HUES48 (cell line): ENCODE measurements around the gene DNAJA4.

ENCODE experiments used
- H3K27ac ChIP-seq: one replicate; pipeline ENCODE4 v1.7.0; 2013; ENCODE audit warnings: low read depth, low read length, inconsistent platforms
- H3K27me3 ChIP-seq: 2 replicates; pipeline ENCODE4 v1.6.1; 2013; ENCODE audit warnings: mild to moderate bottlenecking, low read length; ENCODE audit not compliant: control insufficient read depth, insufficient read depth
- H3K36me3 ChIP-seq: 2 replicates; pipeline ENCODE4 v1.6.1; 2013; ENCODE audit warnings: low read length; ENCODE audit not compliant: control insufficient read depth, insufficient read depth
- H3K4me1 ChIP-seq: 2 replicates; pipeline ENCODE4 v1.6.1; 2013; ENCODE audit warnings: mild to moderate bottlenecking, low read length; ENCODE audit not compliant: control insufficient read depth, insufficient read depth
- H3K4me3 ChIP-seq: 2 replicates; pipeline ENCODE4 v1.5.1; 2013; ENCODE audit warnings: mild to moderate bottlenecking, low read depth, low read length
- H3K9ac ChIP-seq: 2 replicates; pipeline ENCODE4 v1.6.1; 2013; ENCODE audit warnings: mild to moderate bottlenecking, low read depth, low read length, moderate library complexity
- H3K9me3 ChIP-seq: 2 replicates; pipeline ENCODE4 v1.6.1; 2013; ENCODE audit warnings: low read length; ENCODE audit not compliant: control insufficient read depth, insufficient read depth

DNAJA4 gene

GRCh38 chr15:78302579-78303312 is 38.4 kb downstream of the DNAJA4 start:
- Histone ChIP-seq H3K9ac (no peak overlapping the region), H3K4me3 (no peak overlapping the region), H3K9me3 (no peaks in the 10 kb centered on the region), H3K4me1 (0 out of 2 replicates have a peak, but pooled peaks cover 3% of the 10 kb centered on the region), H3K27me3 (peaks cover 9% of the 10 kb centered on the region; the same call in 1 of the 2 replicates), H3K27ac (no peak overlapping the region), H3K36me3 (no peaks in the 10 kb centered on the region)

- Histone ChIP-seq H3K27ac (no peak overlapping the region), H3K9ac (no peak overlapping the region), H3K9me3 (no peaks in the 10 kb centered on the region), H3K4me1 (peaks cover 4% of the 10 kb centered on the region; the same call in 1 of the 2 replicates), H3K4me3 (no peak overlapping the region), H3K27me3 (peaks cover 9% of the 10 kb centered on the region; the same call in 1 of the 2 replicates), H3K36me3 (no peaks in the 10 kb centered on the region)
These were observed 40.1 kb downstream of the DNAJA4 start for GRCh38 chr15:78304216-78305066.

- peaks cover 4% of the 10 kb centered on the region; the same call in 1 of the 2 replicates for H3K4me1 ChIP-seq
- H3K27me3 ChIP-seq: peaks cover 8% of the 10 kb centered on the region; the same call in 1 of the 2 replicates
- H3K4me3 ChIP-seq: no peak overlapping the region
- H3K9ac ChIP-seq: no peak overlapping the region
- no peak overlapping the region for H3K27ac ChIP-seq
- no peaks in the 10 kb centered on the region for H3K36me3 ChIP-seq
- no peaks in the 10 kb centered on the region for H3K9me3 ChIP-seq
These were observed 41.9 kb downstream of the DNAJA4 start for GRCh38 chr15:78306176-78306774.

- H3K9ac ChIP-seq: no peak overlapping the region
- H3K27ac ChIP-seq: no peak overlapping the region
- no peaks in the 10 kb centered on the region for H3K27me3 ChIP-seq
- H3K4me1 ChIP-seq: peaks cover 12% of the 10 kb centered on the region
- H3K9me3 ChIP-seq: no peaks in the 10 kb centered on the region
- no peak overlapping the region for H3K4me3 ChIP-seq
- H3K36me3 ChIP-seq: no peaks in the 10 kb centered on the region
These were observed 43.6 kb downstream of the DNAJA4 start for GRCh38 chr15:78307976-78308375.

- Histone ChIP-seq H3K27me3 (no peaks in the 10 kb centered on the region), H3K27ac (no peak overlapping the region), H3K9ac (no peak overlapping the region), H3K9me3 (no peaks in the 10 kb centered on the region), H3K36me3 (no peaks in the 10 kb centered on the region), H3K4me1 (peaks cover 12% of the 10 kb centered on the region), H3K4me3 (no peak overlapping the region)
These were observed 44.2 kb downstream of the DNAJA4 start for GRCh38 chr15:78308422-78309032.

GRCh38 chr15:78311292-78311691 is 46.9 kb downstream of the DNAJA4 start:
- H3K4me1 ChIP-seq: peaks cover 17% of the 10 kb centered on the region
- H3K36me3 ChIP-seq: no peaks in the 10 kb centered on the region
- H3K27me3 ChIP-seq: no peaks in the 10 kb centered on the region
- no peaks in the 10 kb centered on the region for H3K9me3 ChIP-seq
- H3K27ac ChIP-seq: no peak overlapping the region
- no peak overlapping the region for H3K9ac ChIP-seq
- H3K4me3 ChIP-seq: no peak overlapping the region

- no peak overlapping the region for H3K4me3 ChIP-seq
- H3K36me3 ChIP-seq: no peaks in the 10 kb centered on the region
- peak overlapping the region; percentile 9 for H3K27ac ChIP-seq
- H3K9me3 ChIP-seq: no peaks in the 10 kb centered on the region
- H3K4me1 ChIP-seq: peaks cover 27% of the 10 kb centered on the region
- H3K27me3 ChIP-seq: no peaks in the 10 kb centered on the region
- no peak overlapping the region for H3K9ac ChIP-seq
These were observed 48.2 kb downstream of the DNAJA4 start for GRCh38 chr15:78312536-78312935.

- Histone ChIP-seq H3K27ac (no peak overlapping the region), H3K9me3 (no peaks in the 10 kb centered on the region), H3K36me3 (no peaks in the 10 kb centered on the region), H3K4me3 (no peak overlapping the region), H3K9ac (no peak overlapping the region), H3K27me3 (no peaks in the 10 kb centered on the region), H3K4me1 (peaks cover 27% of the 10 kb centered on the region)
These were observed 48.6 kb downstream of the DNAJA4 start for GRCh38 chr15:78312957-78313356.

- Histone ChIP-seq H3K27ac (no peak overlapping the region), H3K4me1 (peaks cover 27% of the 10 kb centered on the region), H3K9ac (no peak overlapping the region), H3K27me3 (no peaks in the 10 kb centered on the region), H3K4me3 (no peak overlapping the region), H3K9me3 (no peaks in the 10 kb centered on the region), H3K36me3 (no peaks in the 10 kb centered on the region)
These were observed 49.0 kb downstream of the DNAJA4 start for GRCh38 chr15:78313383-78313782.

GRCh38 chr15:78314181-78314581 is 49.8 kb downstream of the DNAJA4 start:
- Histone ChIP-seq H3K4me3 (no peak overlapping the region), H3K27ac (no peak overlapping the region), H3K4me1 (peaks cover 23% of the 10 kb centered on the region), H3K9me3 (no peaks in the 10 kb centered on the region), H3K27me3 (no peaks in the 10 kb centered on the region), H3K9ac (no peak overlapping the region), H3K36me3 (no peaks in the 10 kb centered on the region)
